Neutrophil (primary cell): ENCODE data around the gene MYOT.

Experiments
- H3K27ac ChIP-seq: fragments of 200-600 bp; sonication (generic); 2 replicates; pipeline ENCODE4 v1.5.1; 2016; ENCODE audit warnings: mild to moderate bottlenecking, moderate library complexity
- H3K27me3 ChIP-seq: fragments of 200-600 bp; sonication (generic); 2 replicates; pipeline ENCODE4 v1.6.0; 2016; ENCODE audit warnings: mild to moderate bottlenecking
- H3K36me3 ChIP-seq: fragments of 200-600 bp; sonication (generic); 2 replicates; pipeline ENCODE4 v1.5.1; 2017
- H3K4me1 ChIP-seq, 2 experiments: fragments of 200-600 bp in 1 of 2; sonication (generic) in 1 of 2; 1 replicate in 1 of 2; 2 replicates in 1 of 2; pipeline versions ENCODE4 v1.5.1 to v1.6.1; 2013 to 2016; ENCODE audit warnings: low read depth in 1 of 2, low read length in 1 of 2, mild to moderate bottlenecking in 1 of 2, moderate library complexity in 1 of 2; ENCODE audit not compliant: control insufficient read depth in 1 of 2, insufficient read depth in 1 of 2
- H3K4me3 ChIP-seq, 2 experiments: fragments of 200-600 bp in 1 of 2; sonication (generic) in 1 of 2; 1 replicate in 1 of 2; 2 replicates in 1 of 2; pipeline ENCODE4 v1.5.1; 2013 to 2016; ENCODE audit warnings: low read depth in 1 of 2, low read length in 1 of 2, mild to moderate bottlenecking in 1 of 2, moderate library complexity in 1 of 2
- H3K9me3 ChIP-seq: fragments of 200-600 bp; sonication (generic); 2 replicates; pipeline ENCODE4 v1.5.1; 2016
- CTCF ChIP-seq: fragments of 200-600 bp; sonication (generic); IDR thresholded peaks from 2 replicates; pipeline ENCODE4 v1.5.1; 2016; ENCODE audit warnings: antibody characterized with exemption

The MYOT gene

DNA sequence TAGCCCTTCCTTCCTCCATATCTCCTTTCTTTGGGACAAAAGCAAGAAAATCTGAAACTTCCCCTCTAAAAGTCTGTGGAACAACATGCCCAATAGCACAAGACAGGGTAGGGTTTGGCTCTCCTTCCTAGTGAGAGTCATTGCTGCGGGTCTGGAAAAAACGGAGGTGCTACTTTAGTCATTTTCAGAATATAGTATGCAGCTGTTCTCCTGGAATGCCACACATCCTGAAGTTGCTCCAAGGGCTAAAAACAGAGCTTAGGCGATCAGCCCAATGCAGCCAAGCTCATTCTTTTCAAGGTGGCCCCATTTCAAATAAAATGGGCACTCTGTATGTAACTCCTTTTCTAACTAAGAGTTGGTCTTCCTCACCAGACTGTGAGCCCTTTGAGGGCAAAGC, 39.5 kb upstream of the MYOT start:
- Histone ChIP-seq H3K9me3 (no peaks in the 10 kb centered on the region), H3K27ac (no peak overlapping the region), H3K4me1 (no peaks in the 10 kb centered on the region), H3K4me3 (no peak overlapping the region), H3K27me3 (no peaks in the 10 kb centered on the region), H3K36me3 (no peaks in the 10 kb centered on the region)
- TF ChIP-seq CTCF = no peak

GRCh38 chr5:137828664-137829063, 39.0 kb upstream of the MYOT start:
- TF ChIP-seq CTCF = no peak
- H3K4me3 ChIP-seq = no peak overlapping the region
- no peaks in the 10 kb centered on the region for H3K9me3 ChIP-seq
- no peak overlapping the region for H3K27ac ChIP-seq
- H3K4me1 ChIP-seq = no peaks in the 10 kb centered on the region
- no peaks in the 10 kb centered on the region for H3K36me3 ChIP-seq
- no peaks in the 10 kb centered on the region for H3K27me3 ChIP-seq

DNA sequence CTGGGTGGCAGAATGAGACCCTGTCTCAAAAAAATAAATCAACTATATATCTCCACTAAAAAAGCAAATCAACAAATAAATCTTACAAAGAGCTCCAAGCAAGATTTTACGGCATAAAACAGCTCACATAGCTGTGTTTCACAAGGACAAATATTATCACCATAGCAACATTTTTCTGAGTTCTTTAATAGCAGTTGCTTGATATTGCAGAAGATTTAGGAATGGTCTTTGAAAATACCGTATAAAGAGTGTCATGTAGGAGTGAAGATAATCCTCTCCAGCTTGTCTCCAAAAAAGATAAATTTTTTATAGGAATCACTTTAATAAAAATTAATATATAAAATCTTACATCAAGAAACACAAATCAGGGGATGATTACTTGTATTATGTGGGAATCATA, 36.6 kb upstream of the MYOT start:
- H3K4me1 ChIP-seq = no peaks in the 10 kb centered on the region
- H3K27ac ChIP-seq = no peak overlapping the region
- no peak overlapping the region for H3K4me3 ChIP-seq
- no peaks in the 10 kb centered on the region for H3K27me3 ChIP-seq
- H3K9me3 ChIP-seq = no peaks in the 10 kb centered on the region
- TF ChIP-seq CTCF = no peak
- no peaks in the 10 kb centered on the region for H3K36me3 ChIP-seq

- Histone ChIP-seq H3K27ac (no peak overlapping the region), H3K27me3 (no peaks in the 10 kb centered on the region), H3K36me3 (no peaks in the 10 kb centered on the region), H3K9me3 (no peaks in the 10 kb centered on the region), H3K4me1 (no peaks in the 10 kb centered on the region), H3K4me3 (no peak overlapping the region)
- TF ChIP-seq CTCF = no peak
Measured at GRCh38 chr5:137831526-137831925, 36.1 kb upstream of the MYOT start.

GRCh38 chr5:137832416-137832815, 35.2 kb upstream of the MYOT start:
- no peaks in the 10 kb centered on the region for H3K27me3 ChIP-seq
- H3K27ac ChIP-seq = no peak overlapping the region
- no peak for TF ChIP-seq CTCF
- H3K9me3 ChIP-seq = no peaks in the 10 kb centered on the region
- no peaks in the 10 kb centered on the region for H3K4me1 ChIP-seq
- H3K36me3 ChIP-seq = no peaks in the 10 kb centered on the region
- H3K4me3 ChIP-seq = no peak overlapping the region

- no peak overlapping the region for H3K27ac ChIP-seq
- TF ChIP-seq CTCF = no peak
- H3K4me3 ChIP-seq = no peak overlapping the region
- H3K27me3 ChIP-seq = no peaks in the 10 kb centered on the region
- H3K4me1 ChIP-seq = no peaks in the 10 kb centered on the region
- no peaks in the 10 kb centered on the region for H3K9me3 ChIP-seq
- H3K36me3 ChIP-seq = no peaks in the 10 kb centered on the region
Measured at GRCh38 chr5:137833463-137833862, 34.2 kb upstream of the MYOT start.
